DOHH2 (cell line): Measurements from ENCODE around the gene DYNLT2B.
A peak's percentile ranks its signal among the peaks of the same experiment; 100 is the strongest.
"Not testable (repeated sequence)": the region's sequence is repeated elsewhere in the genome, so short reads cannot be mapped to it uniquely, and the experiment has no call there.

Experiments
- H3F3A ChIP-seq: fragments of 200-600 bp; sonication (generic), shearing (Covaris generic); 2 replicates; pipeline ENCODE4 v1.6.0; 2016; ENCODE audit warnings: antibody characterized with exemption, mild to moderate bottlenecking; ENCODE audit not compliant: control insufficient read depth, insufficient read depth
- H3K27ac ChIP-seq: fragments of 200-600 bp; sonication (generic); 2 replicates; pipeline ENCODE4 v1.5.1; 2014; ENCODE audit warnings: low read depth, mild to moderate bottlenecking, low read length, moderate library complexity
- H3K27me3 ChIP-seq: fragments of 200-600 bp; sonication (generic); 2 replicates; pipeline ENCODE4 v1.6.1; 2014; ENCODE audit warnings: mild to moderate bottlenecking, low read length, mixed read lengths; ENCODE audit not compliant: control insufficient read depth
- H3K36me3 ChIP-seq: fragments of 200-600 bp; sonication (generic); 2 replicates; pipeline ENCODE4 v1.6.1; 2014; ENCODE audit warnings: mild to moderate bottlenecking, low read length, moderate library complexity, mixed read lengths; ENCODE audit not compliant: control insufficient read depth
- H3K4me1 ChIP-seq: fragments of 200-600 bp; sonication (generic); 2 replicates; pipeline ENCODE4 v1.6.1; 2014; ENCODE audit warnings: mild to moderate bottlenecking, low read length, mixed read lengths; ENCODE audit not compliant: control insufficient read depth
- H3K4me2 ChIP-seq: fragments of 200-600 bp; sonication (generic); 2 replicates; pipeline ENCODE4 v1.6.0; 2014; ENCODE audit warnings: mild to moderate bottlenecking, low read length, moderate library complexity
- H3K4me3 ChIP-seq: fragments of 200-600 bp; sonication (generic); 2 replicates; pipeline ENCODE4 v1.5.1; 2014; ENCODE audit warnings: mild to moderate bottlenecking, low read length, mixed read lengths
- H3K79me2 ChIP-seq: fragments of 200-600 bp; sonication (generic); 2 replicates; pipeline ENCODE4 v1.6.1; 2014; ENCODE audit warnings: mild to moderate bottlenecking, low read length, mixed read lengths; ENCODE audit not compliant: control insufficient read depth
- H3K9me2 ChIP-seq: fragments of 200-600 bp; sonication (generic); replicated peaks from 2 replicates; pipeline ENCODE4 v1.6.1; 2014; ENCODE audit warnings: mild to moderate bottlenecking, low read length, mixed read lengths; ENCODE audit not compliant: control insufficient read depth
- H3K9me3 ChIP-seq: fragments of 200-600 bp; sonication (generic); 2 replicates; pipeline ENCODE4 v1.6.1; 2014; ENCODE audit warnings: antibody characterized with exemption, low read length, mixed read lengths; ENCODE audit not compliant: control insufficient read depth, insufficient read depth
- H4K20me1 ChIP-seq: fragments of 200-600 bp; sonication (generic); 2 replicates; pipeline ENCODE4 v1.6.0; 2014; ENCODE audit warnings: low read depth, mild to moderate bottlenecking, antibody characterized with exemption, low read length, moderate library complexity; ENCODE audit not compliant: control insufficient read depth, insufficient read depth
- CTCF ChIP-seq: fragments of 200-600 bp; sonication (generic); IDR thresholded peaks from one replicate; pipeline ENCODE4 v1.5.1; 2014; ENCODE audit warnings: antibody characterized with exemption, mild to moderate bottlenecking, low read depth, low read length; ENCODE audit not compliant: poor library complexity, severe bottlenecking
- EZH2phosphoT487 ChIP-seq: fragments of 200-600 bp; sonication (generic); IDR thresholded peaks from 2 replicates; pipeline ENCODE4 v1.6.1; 2017; ENCODE audit warnings: borderline replicate concordance, mild to moderate bottlenecking, antibody characterized with exemption, low read length, moderate library complexity, mixed read lengths

Gene DYNLT2B

GRCh38 chr3:196317687-196318467, at the start of gene DYNLT2B:
Gene DYNLT2B (minus strand): TSS chr3:196318240. CDS start chr3:196318152, 88 bp downstream.
- Histone ChIP-seq H3K9me3 (no peaks in the 10 kb centered on the region), H3K4me2 (peak within 1 kb of the TSS; percentile 77), H3K36me3 (peaks cover 3% of the 10 kb centered on the region), H3F3A (peaks cover 7% of the 10 kb centered on the region), H3K4me3 (peak within 1 kb of the TSS; percentile 91), H3K27me3 (no peaks in the 10 kb centered on the region), H4K20me1 (no peaks in the 10 kb centered on the region), H3K9me2 (no peaks in the 10 kb centered on the region), H3K27ac (peak within 1 kb of the TSS; percentile 70), H3K79me2 (peaks cover 14% of the 10 kb centered on the region), H3K4me1 (peaks cover 10% of the 10 kb centered on the region)
- TF ChIP-seq EZH2phosphoT487 (no peak), CTCF (no peak)

GRCh38 chr3:196365736-196366135, 47.7 kb upstream of the DYNLT2B start:
- Histone ChIP-seq H3K27me3 (no peaks in the 10 kb centered on the region), H3K9me3 (no peaks in the 10 kb centered on the region), H3K27ac (no peak overlapping the region), H3K36me3 (peaks cover 55% of the 10 kb centered on the region), H3K4me3 (no peak overlapping the region), H3F3A (no peaks in the 10 kb centered on the region), H3K9me2 (no peaks in the 10 kb centered on the region), H3K4me2 (no peak overlapping the region), H4K20me1 (no peaks in the 10 kb centered on the region; the same call in 1 of the 2 replicates), H3K4me1 (no peaks in the 10 kb centered on the region), H3K79me2 (no peaks in the 10 kb centered on the region)
- no peak for TF ChIP-seq EZH2phosphoT487
- TF ChIP-seq CTCF = no peak

GRCh38 chr3:196360586-196360985, 42.5 kb upstream of the DYNLT2B start:
- TF ChIP-seq EZH2phosphoT487 (no peak), CTCF (no peak)
- peaks cover 63% of the 10 kb centered on the region for H3K36me3 ChIP-seq
- H3K27me3 ChIP-seq = no peaks in the 10 kb centered on the region
- no peaks in the 10 kb centered on the region for H3K9me3 ChIP-seq
- H3K4me1 ChIP-seq = no peaks in the 10 kb centered on the region
- H3F3A ChIP-seq = no peaks in the 10 kb centered on the region
- H3K27ac ChIP-seq = no peak overlapping the region
- no peaks in the 10 kb centered on the region; the same call in 1 of the 2 replicates for H4K20me1 ChIP-seq
- no peak overlapping the region for H3K4me3 ChIP-seq
- no peak overlapping the region for H3K4me2 ChIP-seq
- H3K9me2 ChIP-seq = no peaks in the 10 kb centered on the region
- H3K79me2 ChIP-seq = no peaks in the 10 kb centered on the region

- H3K9me3 ChIP-seq, H3K4me3 ChIP-seq, H3K27ac ChIP-seq, H3K4me2 ChIP-seq, H3K4me1 ChIP-seq, H3K79me2 ChIP-seq, H3F3A ChIP-seq, H3K9me2 ChIP-seq, H3K27me3 ChIP-seq, H4K20me1 ChIP-seq: not testable (repeated sequence)
- H3K36me3 ChIP-seq = peaks cover 73% of the 10 kb centered on the region
Measured at GRCh38 chr3:196358540-196358939, 40.5 kb upstream of the DYNLT2B start.
